ENCODE measurements around the gene CEACAM19.

Gene CEACAM19

GRCh38 chr19:44675521-44675920 is 4.2 kb downstream of the CEACAM19 start:
- Mint-ChIP-seq H3K27me3 (ENCODE audit: low read depth, poor library complexity) (peaks cover 6% of the 10 kb centered on the region), H3K4me3 (no peak overlapping the region), H3K36me3 (ENCODE audit: low read depth) (no peaks in the 10 kb centered on the region), H3K27ac (no peak overlapping the region), H3K4me1 (peaks cover 16% of the 10 kb centered on the region), H3K9me3 (no peaks in the 10 kb centered on the region)
- DNase-seq = no peak
- no peak for TF ChIP-seq CTCF (IDR thresholded peaks at IDR 0.05)

GRCh38 chr19:44677019-44677811 is 5.9 kb downstream of the CEACAM19 start:
- Mint-ChIP-seq H3K27me3 (ENCODE audit: low read depth, poor library complexity) (peaks cover 12% of the 10 kb centered on the region), H3K4me1 (peaks cover 24% of the 10 kb centered on the region), H3K36me3 (ENCODE audit: low read depth) (no peaks in the 10 kb centered on the region), H3K9me3 (no peaks in the 10 kb centered on the region), H3K4me3 (no peak overlapping the region), H3K27ac (no peak overlapping the region)
- DNase-seq = no peak
- TF ChIP-seq CTCF (IDR thresholded peaks at IDR 0.05) = no peak

GRCh38 chr19:44680536-44680935 is 9.3 kb downstream of the CEACAM19 start:
- Mint-ChIP-seq H3K4me1 (peaks cover 31% of the 10 kb centered on the region), H3K4me3 (no peak overlapping the region), H3K9me3 (no peaks in the 10 kb centered on the region), H3K27ac (no peak overlapping the region), H3K36me3 (ENCODE audit: low read depth) (no peaks in the 10 kb centered on the region), H3K27me3 (ENCODE audit: low read depth, poor library complexity) (peaks cover 13% of the 10 kb centered on the region)
- TF ChIP-seq CTCF (IDR thresholded peaks at IDR 0.05) = no peak
- no peak for DNase-seq

GRCh38 chr19:44681992-44682790 is 10.9 kb downstream of the CEACAM19 start:
- Mint-ChIP-seq H3K4me3 (no peak overlapping the region), H3K27ac (no peak overlapping the region), H3K36me3 (ENCODE audit: low read depth) (no peaks in the 10 kb centered on the region), H3K4me1 (peaks cover 25% of the 10 kb centered on the region), H3K9me3 (no peaks in the 10 kb centered on the region), H3K27me3 (ENCODE audit: low read depth, poor library complexity) (peaks cover 19% of the 10 kb centered on the region)
- no peak for DNase-seq
- no peak for TF ChIP-seq CTCF (IDR thresholded peaks at IDR 0.05)

GRCh38 chr19:44682807-44683206 is 11.5 kb downstream of the CEACAM19 start:
- DNase-seq = no peak
- Mint-ChIP-seq H3K27ac (peak overlapping the region; percentile 2), H3K27me3 (ENCODE audit: low read depth, poor library complexity) (peaks cover 19% of the 10 kb centered on the region), H3K36me3 (ENCODE audit: low read depth) (no peaks in the 10 kb centered on the region), H3K4me3 (no peak overlapping the region), H3K9me3 (no peaks in the 10 kb centered on the region), H3K4me1 (peaks cover 23% of the 10 kb centered on the region)
- no peak for TF ChIP-seq CTCF (IDR thresholded peaks at IDR 0.05)
